ENCODE measurements around the gene SLC26A1. TPM values are rescaled to one million over a fixed set of nuclear protein-coding genes. Genes with fewer than 3 reads are reported as not detected.

SLC26A1 gene
- total and polyA plus RNA-seq, 2 of the 13 experiments (the other 11 are each of a cell fraction or from before 2014, with no cell fraction given): 5.4 to 22.9 TPM

DNA sequence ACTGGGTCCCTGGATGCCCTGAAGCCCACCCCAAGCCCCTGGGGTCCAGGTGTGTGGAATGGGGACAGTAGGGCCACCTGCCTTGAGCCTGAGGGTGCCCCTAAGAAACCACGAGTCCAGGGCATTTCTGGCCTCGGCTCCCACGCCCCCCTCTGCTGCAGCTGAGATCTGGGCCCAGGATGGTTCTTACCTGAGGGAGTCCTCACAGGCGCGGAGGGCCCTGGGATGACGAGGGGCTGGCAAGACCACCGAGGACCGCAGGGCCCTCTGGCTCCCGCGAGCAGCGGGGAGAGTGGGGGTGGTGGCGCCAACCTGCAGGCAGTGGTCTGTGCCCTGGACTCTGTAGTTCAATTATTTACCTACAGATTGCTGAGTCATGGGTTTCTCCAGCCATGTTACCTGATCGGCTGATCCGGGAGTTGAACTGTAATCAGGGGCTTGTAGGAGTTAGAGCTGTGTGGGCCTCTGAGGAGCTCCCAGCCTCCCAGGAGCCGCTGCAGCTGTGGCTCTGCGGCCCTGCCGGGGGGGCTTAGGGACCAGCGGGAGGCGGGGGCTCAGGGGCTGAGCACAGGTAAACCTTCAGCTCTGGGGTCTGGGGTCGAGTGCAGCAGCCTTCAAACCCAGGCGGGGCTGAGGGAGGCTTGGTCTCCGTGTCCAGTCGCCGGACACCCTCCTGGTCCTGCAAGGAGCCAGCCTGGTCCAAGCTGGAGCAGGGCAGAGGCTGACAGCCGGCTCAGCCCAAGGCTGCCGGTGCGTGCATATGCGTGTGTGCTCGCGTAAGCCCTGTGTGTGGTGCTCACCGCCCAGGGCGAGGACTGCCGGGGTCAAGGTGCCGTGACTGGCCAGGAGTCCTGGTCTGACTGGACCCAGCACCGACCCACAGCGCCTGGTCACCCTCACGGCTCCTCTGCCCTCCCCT lies at the start of gene SLC26A1 (continued):
- TF ChIP-seq ZNF564 (CRISPR knock-in tag; IDR thresholded peaks at IDR 0.05) (0 out of 2 replicates have a peak, but pooled peaks have one; percentile 39), USF2 (IDR thresholded peaks at IDR 0.05; ENCODE audit: low read depth, low read length) (no peak), USF2 (CRISPR knock-in tag; IDR thresholded peaks at IDR 0.05; ENCODE audit: borderline replicate concordance) (no peak; the same call in 1 of the 2 replicates), POLR2G (IDR thresholded peaks at IDR 0.05; ENCODE audit: low read depth, low read length) (peak; percentile 86), PRMT3 (CRISPR knock-in tag; IDR thresholded peaks at IDR 0.05; ENCODE audit: borderline replicate concordance, low read depth) (no peak), SALL1 (CRISPR knock-in tag; IDR thresholded peaks at IDR 0.05) (no peak; the same call in 1 of the 2 replicates), LBX2 (CRISPR knock-in tag; IDR thresholded peaks at IDR 0.05; ENCODE audit: borderline replicate concordance) (no peak), ZNF850 (CRISPR knock-in tag; conservative IDR thresholded peaks at IDR 0.05) (no peak)
- TF ChIP-seq, protein P1, sequence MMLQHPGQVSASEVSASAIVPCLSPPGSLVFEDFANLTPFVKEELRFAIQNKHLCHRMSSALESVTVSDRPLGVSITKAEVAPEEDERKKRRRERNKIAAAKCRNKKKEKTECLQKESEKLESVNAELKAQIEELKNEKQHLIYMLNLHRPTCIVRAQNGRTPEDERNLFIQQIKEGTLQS (CRISPR knock-in tag; IDR thresholded peaks at IDR 0.05): peak; percentile 49; the same call in 1 of the 2 replicates
- TF ChIP-seq, protein P2, sequence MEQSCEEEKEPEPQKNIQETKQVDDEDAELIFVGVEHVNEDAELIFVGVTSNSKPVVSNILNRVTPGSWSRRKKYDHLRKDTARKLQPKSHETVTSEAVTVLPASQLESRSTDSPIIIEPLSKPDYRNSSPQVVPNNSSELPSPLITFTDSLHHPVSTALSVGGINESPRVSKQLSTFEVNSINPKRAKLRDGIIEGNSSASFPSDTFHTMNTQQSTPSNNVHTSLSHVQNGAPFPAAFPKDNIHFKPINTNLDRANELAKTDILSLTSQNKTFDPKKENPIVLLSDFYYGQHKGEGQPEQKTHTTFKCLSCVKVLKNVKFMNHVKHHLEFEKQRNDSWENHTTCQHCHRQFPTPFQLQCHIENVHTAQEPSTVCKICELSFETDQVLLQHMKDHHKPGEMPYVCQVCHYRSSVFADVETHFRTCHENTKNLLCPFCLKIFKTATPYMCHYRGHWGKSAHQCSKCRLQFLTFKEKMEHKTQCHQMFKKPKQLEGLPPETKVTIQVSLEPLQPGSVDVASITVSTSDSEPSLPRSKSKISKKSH (CRISPR knock-in tag; IDR thresholded peaks at IDR 0.05; ENCODE audit: borderline replicate concordance): peak; percentile 42; the same call in 1 of the 2 replicates
- TF ChIP-seq, protein P3, sequence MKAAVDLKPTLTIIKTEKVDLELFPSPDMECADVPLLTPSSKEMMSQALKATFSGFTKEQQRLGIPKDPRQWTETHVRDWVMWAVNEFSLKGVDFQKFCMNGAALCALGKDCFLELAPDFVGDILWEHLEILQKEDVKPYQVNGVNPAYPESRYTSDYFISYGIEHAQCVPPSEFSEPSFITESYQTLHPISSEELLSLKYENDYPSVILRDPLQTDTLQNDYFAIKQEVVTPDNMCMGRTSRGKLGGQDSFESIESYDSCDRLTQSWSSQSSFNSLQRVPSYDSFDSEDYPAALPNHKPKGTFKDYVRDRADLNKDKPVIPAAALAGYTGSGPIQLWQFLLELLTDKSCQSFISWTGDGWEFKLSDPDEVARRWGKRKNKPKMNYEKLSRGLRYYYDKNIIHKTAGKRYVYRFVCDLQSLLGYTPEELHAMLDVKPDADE (CRISPR knock-in tag; IDR thresholded peaks at IDR 0.05): no peak; the same call in 1 of the 2 replicates
- TF ChIP-seq, protein P4, sequence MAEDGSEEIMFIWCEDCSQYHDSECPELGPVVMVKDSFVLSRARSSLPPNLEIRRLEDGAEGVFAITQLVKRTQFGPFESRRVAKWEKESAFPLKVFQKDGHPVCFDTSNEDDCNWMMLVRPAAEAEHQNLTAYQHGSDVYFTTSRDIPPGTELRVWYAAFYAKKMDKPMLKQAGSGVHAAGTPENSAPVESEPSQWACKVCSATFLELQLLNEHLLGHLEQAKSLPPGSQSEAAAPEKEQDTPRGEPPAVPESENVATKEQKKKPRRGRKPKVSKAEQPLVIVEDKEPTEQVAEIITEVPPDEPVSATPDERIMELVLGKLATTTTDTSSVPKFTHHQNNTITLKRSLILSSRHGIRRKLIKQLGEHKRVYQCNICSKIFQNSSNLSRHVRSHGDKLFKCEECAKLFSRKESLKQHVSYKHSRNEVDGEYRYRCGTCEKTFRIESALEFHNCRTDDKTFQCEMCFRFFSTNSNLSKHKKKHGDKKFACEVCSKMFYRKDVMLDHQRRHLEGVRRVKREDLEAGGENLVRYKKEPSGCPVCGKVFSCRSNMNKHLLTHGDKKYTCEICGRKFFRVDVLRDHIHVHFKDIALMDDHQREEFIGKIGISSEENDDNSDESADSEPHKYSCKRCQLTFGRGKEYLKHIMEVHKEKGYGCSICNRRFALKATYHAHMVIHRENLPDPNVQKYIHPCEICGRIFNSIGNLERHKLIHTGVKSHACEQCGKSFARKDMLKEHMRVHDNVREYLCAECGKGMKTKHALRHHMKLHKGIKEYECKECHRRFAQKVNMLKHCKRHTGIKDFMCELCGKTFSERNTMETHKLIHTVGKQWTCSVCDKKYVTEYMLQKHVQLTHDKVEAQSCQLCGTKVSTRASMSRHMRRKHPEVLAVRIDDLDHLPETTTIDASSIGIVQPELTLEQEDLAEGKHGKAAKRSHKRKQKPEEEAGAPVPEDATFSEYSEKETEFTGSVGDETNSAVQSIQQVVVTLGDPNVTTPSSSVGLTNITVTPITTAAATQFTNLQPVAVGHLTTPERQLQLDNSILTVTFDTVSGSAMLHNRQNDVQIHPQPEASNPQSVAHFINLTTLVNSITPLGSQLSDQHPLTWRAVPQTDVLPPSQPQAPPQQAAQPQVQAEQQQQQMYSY (CRISPR knock-in tag; IDR thresholded peaks at IDR 0.05): no peak
- TF ChIP-seq, protein P5, sequence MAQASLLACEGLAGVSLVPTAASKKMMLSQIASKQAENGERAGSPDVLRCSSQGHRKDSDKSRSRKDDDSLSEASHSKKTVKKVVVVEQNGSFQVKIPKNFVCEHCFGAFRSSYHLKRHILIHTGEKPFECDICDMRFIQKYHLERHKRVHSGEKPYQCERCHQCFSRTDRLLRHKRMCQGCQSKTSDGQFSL (CRISPR knock-in tag; IDR thresholded peaks at IDR 0.05): peak; percentile 91
- TF ChIP-seq, protein P6, sequence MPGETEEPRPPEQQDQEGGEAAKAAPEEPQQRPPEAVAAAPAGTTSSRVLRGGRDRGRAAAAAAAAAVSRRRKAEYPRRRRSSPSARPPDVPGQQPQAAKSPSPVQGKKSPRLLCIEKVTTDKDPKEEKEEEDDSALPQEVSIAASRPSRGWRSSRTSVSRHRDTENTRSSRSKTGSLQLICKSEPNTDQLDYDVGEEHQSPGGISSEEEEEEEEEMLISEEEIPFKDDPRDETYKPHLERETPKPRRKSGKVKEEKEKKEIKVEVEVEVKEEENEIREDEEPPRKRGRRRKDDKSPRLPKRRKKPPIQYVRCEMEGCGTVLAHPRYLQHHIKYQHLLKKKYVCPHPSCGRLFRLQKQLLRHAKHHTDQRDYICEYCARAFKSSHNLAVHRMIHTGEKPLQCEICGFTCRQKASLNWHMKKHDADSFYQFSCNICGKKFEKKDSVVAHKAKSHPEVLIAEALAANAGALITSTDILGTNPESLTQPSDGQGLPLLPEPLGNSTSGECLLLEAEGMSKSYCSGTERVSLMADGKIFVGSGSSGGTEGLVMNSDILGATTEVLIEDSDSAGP (CRISPR knock-in tag; IDR thresholded peaks at IDR 0.05; ENCODE audit: borderline replicate concordance): peak; percentile 70; the same call in 1 of the 2 replicates

Data from HepG2 (cell line).